CD4-positive, alpha-beta T cell treated with Interferon alpha-2 for 1 hour (primary cell): Measurements from ENCODE around the gene DYNC2LI1.

Source experiments
- DNase-seq, 2 donors: peaks; one replicate each; pipeline ENCODE4 v3.0.0-alpha.2; 2020 to 2022

DYNC2LI1 gene

GRCh38 chr2:43851011-43851980 lies 77.5 kb downstream of the DYNC2LI1 start:
- no peak for DNase-seq

- DNase-seq = no peak
These were observed 78.4 kb downstream of the DYNC2LI1 start for GRCh38 chr2:43852196-43852730.

- DNase-seq = no peak
These were observed 79.6 kb downstream of the DYNC2LI1 start for GRCh38 chr2:43853141-43854081.

- DNase-seq = no peak
These were observed 80.8 kb downstream of the DYNC2LI1 start for GRCh38 chr2:43854671-43855070.

GRCh38 chr2:43855292-43855691 lies 81.5 kb downstream of the DYNC2LI1 start:
- no peak for DNase-seq
